Neural cell (in vitro differentiated cells): ENCODE measurements around the gene TBC1D20.

ENCODE experiments used
- CTCF ChIP-seq: fragments of 450-650 bp; IDR thresholded peaks from 2 replicates; pipeline ENCODE4 v1.5.1; 2014; ENCODE audit warnings: antibody characterized with exemption, mild to moderate bottlenecking, moderate library complexity; ENCODE audit not compliant: poor library complexity, severe bottlenecking
- EP300 ChIP-seq: fragments of 450-650 bp; conservative IDR thresholded peaks from 2 replicates; pipeline ENCODE4 v1.6.1; 2014; ENCODE audit warnings: antibody characterized with exemption, mild to moderate bottlenecking, moderate library complexity; ENCODE audit not compliant: poor library complexity, severe bottlenecking
- EZH2 ChIP-seq: fragments of 200-600, 300-800 bp; shearing (Covaris generic), sonication (generic); IDR thresholded peaks from 2 replicates; pipeline ENCODE4 v1.6.1; 2014; ENCODE audit warnings: antibody characterized with exemption, low read length, borderline replicate concordance, mild to moderate bottlenecking; ENCODE audit not compliant: insufficient read depth, poor library complexity, severe bottlenecking
- MXI1 ChIP-seq: fragments of 450-650 bp; conservative IDR thresholded peaks from 2 replicates; pipeline ENCODE4 v1.6.1; 2014; ENCODE audit warnings: antibody characterized with exemption, mild to moderate bottlenecking; ENCODE audit not compliant: poor library complexity, severe bottlenecking
- REST ChIP-seq: IDR thresholded peaks from 2 replicates; pipeline ENCODE4 v1.6.1; 2012; ENCODE audit warnings: borderline replicate concordance

GRCh38 chr20:479487-479886 lies 17.2 kb upstream of the TBC1D20 start:
- TF ChIP-seq EP300 (no peak), CTCF (no peak), MXI1 (no peak), EZH2 (no peak), REST (no peak)
